ENCODE results near the gene CAMTA1. TPM values are rescaled to one million over a fixed set of nuclear protein-coding genes. Genes with fewer than 3 reads are reported as not detected.

CAMTA1 gene
- total RNA-seq, 1 donor from 2014 or later = 43.1 TPM

GRCh38 chr1:7441143-7441841 lies 656.0 kb downstream of the CAMTA1 start:
- intact Hi-C loops (cut with micrococcal nuclease) = no loop called here

GRCh38 chr1:7442036-7442435 lies 656.8 kb downstream of the CAMTA1 start:
- intact Hi-C loops (cut with micrococcal nuclease) = no loop called here

GRCh38 chr1:7442918-7443317 lies 657.7 kb downstream of the CAMTA1 start:
- intact Hi-C loops (cut with micrococcal nuclease) = no loop called here

- intact Hi-C loops (cut with micrococcal nuclease) = no loop called here
Measured at GRCh38 chr1:7444363-7444762, 659.1 kb downstream of the CAMTA1 start.

- intact Hi-C loops (cut with micrococcal nuclease) = no loop called here
Measured at GRCh38 chr1:7447093-7447492, 661.8 kb downstream of the CAMTA1 start.

- intact Hi-C loops (cut with micrococcal nuclease) = no loop called here
Measured at GRCh38 chr1:7447736-7448135, 662.5 kb downstream of the CAMTA1 start.

GRCh38 chr1:7448986-7449385 lies 663.7 kb downstream of the CAMTA1 start:
- intact Hi-C loops (cut with micrococcal nuclease) = no loop called here

GRCh38 chr1:7449750-7450149 lies 664.5 kb downstream of the CAMTA1 start:
- intact Hi-C loops (cut with micrococcal nuclease) = no loop called here

GRCh38 chr1:7450838-7451237 lies 665.6 kb downstream of the CAMTA1 start:
- intact Hi-C loops (cut with micrococcal nuclease) = no loop called here

GRCh38 chr1:7453038-7453437 lies 667.8 kb downstream of the CAMTA1 start:
- intact Hi-C loops (cut with micrococcal nuclease) = no loop called here

GRCh38 chr1:7454052-7454815 lies 669.0 kb downstream of the CAMTA1 start:
- intact Hi-C loops (cut with micrococcal nuclease) = no loop called here

GRCh38 chr1:7454895-7455784 lies 669.9 kb downstream of the CAMTA1 start:
- intact Hi-C loops (cut with micrococcal nuclease) = no loop called here

GRCh38 chr1:7455796-7456721 lies 670.8 kb downstream of the CAMTA1 start:
- intact Hi-C loops (cut with micrococcal nuclease) = no loop called here

GRCh38 chr1:7456722-7457082 lies 671.4 kb downstream of the CAMTA1 start:
- intact Hi-C loops (cut with micrococcal nuclease) = no loop called here

GRCh38 chr1:7457811-7458210 lies 672.6 kb downstream of the CAMTA1 start:
- intact Hi-C loops (cut with micrococcal nuclease) = no loop called here

- intact Hi-C loops (cut with micrococcal nuclease) = no loop called here
Measured at GRCh38 chr1:7458946-7459345, 673.7 kb downstream of the CAMTA1 start.

GRCh38 chr1:7459914-7460313 lies 674.7 kb downstream of the CAMTA1 start:
- intact Hi-C loops (cut with micrococcal nuclease) = no loop called here

GRCh38 chr1:7460807-7461206 lies 675.6 kb downstream of the CAMTA1 start:
- intact Hi-C loops (cut with micrococcal nuclease) = no loop called here

- intact Hi-C loops (cut with micrococcal nuclease) = no loop called here
Measured at GRCh38 chr1:7462617-7463016, 677.4 kb downstream of the CAMTA1 start.

GRCh38 chr1:7463526-7463925 lies 678.3 kb downstream of the CAMTA1 start:
- intact Hi-C loops (cut with micrococcal nuclease) = no loop called here

GRCh38 chr1:7464736-7465135 lies 679.5 kb downstream of the CAMTA1 start:
- intact Hi-C loops (cut with micrococcal nuclease) = no loop called here
